ENCODE data around the gene ZC2HC1C.

The ZC2HC1C gene

GRCh38 chr14:75091251-75091650, 21.8 kb downstream of the ZC2HC1C start:
- no peaks in the 10 kb centered on the region for H3K4me1 ChIP-seq
- no peaks in the 10 kb centered on the region for H3K9me3 ChIP-seq
- no peak for DNase-seq
- H3K4me3 ChIP-seq: no peak overlapping the region
- peaks cover 66 to 100% (median 77%) of the 10 kb centered on the region in 3 donors for H3K36me3 ChIP-seq
- H3K27ac ChIP-seq: no peak overlapping the region
- intact Hi-C loops (cut with DNase I; ENCODE audit: low total_unique reads): no loop called here
- TF ChIP-seq, protein P1, sequence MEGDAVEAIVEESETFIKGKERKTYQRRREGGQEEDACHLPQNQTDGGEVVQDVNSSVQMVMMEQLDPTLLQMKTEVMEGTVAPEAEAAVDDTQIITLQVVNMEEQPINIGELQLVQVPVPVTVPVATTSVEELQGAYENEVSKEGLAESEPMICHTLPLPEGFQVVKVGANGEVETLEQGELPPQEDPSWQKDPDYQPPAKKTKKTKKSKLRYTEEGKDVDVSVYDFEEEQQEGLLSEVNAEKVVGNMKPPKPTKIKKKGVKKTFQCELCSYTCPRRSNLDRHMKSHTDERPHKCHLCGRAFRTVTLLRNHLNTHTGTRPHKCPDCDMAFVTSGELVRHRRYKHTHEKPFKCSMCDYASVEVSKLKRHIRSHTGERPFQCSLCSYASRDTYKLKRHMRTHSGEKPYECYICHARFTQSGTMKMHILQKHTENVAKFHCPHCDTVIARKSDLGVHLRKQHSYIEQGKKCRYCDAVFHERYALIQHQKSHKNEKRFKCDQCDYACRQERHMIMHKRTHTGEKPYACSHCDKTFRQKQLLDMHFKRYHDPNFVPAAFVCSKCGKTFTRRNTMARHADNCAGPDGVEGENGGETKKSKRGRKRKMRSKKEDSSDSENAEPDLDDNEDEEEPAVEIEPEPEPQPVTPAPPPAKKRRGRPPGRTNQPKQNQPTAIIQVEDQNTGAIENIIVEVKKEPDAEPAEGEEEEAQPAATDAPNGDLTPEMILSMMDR (IDR thresholded peaks at IDR 0.05): no peak
- H3K27me3 ChIP-seq: no peaks in the 10 kb centered on the region

- Histone ChIP-seq H3K4me1 (no peaks in the 10 kb centered on the region), H3K9me3 (no peaks in the 10 kb centered on the region), H3K4me3 (no peak overlapping the region), H3K36me3 (peaks cover 64 to 100% (median 77%) of the 10 kb centered on the region in 3 donors), H3K27me3 (no peaks in the 10 kb centered on the region), H3K27ac (no peak overlapping the region)
- TF ChIP-seq, protein P1 (IDR thresholded peaks at IDR 0.05): no peak
- DNase-seq: no peak
- intact Hi-C loops (cut with DNase I; ENCODE audit: low total_unique reads): no loop called here
Measured at GRCh38 chr14:75092698-75093097, 23.3 kb downstream of the ZC2HC1C start.

GRCh38 chr14:75094896-75095295, 25.5 kb downstream of the ZC2HC1C start:
- no peak for DNase-seq
- intact Hi-C loops (cut with DNase I; ENCODE audit: low total_unique reads): no loop called here
- Histone ChIP-seq H3K36me3 (peaks cover 73 to 100% (median 91%) of the 10 kb centered on the region in 3 donors), H3K9me3 (no peaks in the 10 kb centered on the region), H3K27me3 (no peaks in the 10 kb centered on the region), H3K4me3 (no peak overlapping the region), H3K27ac (no peak overlapping the region), H3K4me1 (no peaks in the 10 kb centered on the region)
- TF ChIP-seq, protein P1 (IDR thresholded peaks at IDR 0.05): no peak

DNA sequence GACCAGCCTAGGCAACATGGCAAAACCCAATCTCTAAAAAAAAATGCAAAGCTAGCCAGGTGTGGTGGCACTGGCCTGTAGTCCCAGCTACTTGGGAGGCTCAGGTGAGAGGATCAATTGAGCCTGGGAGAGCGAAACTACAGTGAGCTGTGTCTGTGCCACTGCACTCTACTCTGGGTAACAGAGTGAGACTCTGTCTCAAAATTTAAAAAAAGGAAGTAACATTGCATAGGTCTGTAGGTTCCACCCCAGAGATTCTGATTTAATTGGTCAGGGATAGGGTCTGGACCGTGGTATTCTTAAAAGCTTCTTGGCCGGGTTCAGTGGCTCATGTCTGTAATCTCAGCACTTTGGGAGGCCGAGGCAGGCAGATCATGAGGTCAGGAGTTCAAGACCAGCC, 26.2 kb downstream of the ZC2HC1C start:
- no peak for DNase-seq
- TF ChIP-seq, protein P1 (IDR thresholded peaks at IDR 0.05): no peak
- Histone ChIP-seq H3K4me3 (no peak overlapping the region), H3K36me3 (peaks cover 74 to 100% (median 94%) of the 10 kb centered on the region in 3 donors), H3K27me3 (no peaks in the 10 kb centered on the region), H3K4me1 (no peaks in the 10 kb centered on the region), H3K9me3 (no peaks in the 10 kb centered on the region), H3K27ac (no peak overlapping the region)
- intact Hi-C loops (cut with DNase I; ENCODE audit: low total_unique reads): no loop called here

DNA sequence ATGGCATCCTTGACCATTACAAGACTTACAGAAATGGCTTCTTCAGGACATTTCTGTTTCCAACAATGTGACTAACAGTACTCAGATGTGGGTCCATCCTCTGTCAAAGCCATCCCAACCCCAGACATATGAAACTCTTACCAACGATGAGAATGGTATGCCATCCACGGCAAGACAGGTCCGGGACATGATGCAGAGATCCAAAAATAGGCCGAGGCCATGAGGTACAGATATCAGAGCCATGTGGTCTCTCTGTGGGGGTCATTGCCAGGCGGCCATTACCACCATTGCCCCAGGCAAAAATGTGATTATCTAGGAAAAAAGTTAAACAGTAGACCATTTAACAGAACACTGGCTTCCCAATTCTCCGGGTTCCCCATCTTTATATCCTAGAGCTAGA, 27.5 kb downstream of the ZC2HC1C start:
- H3K9me3 ChIP-seq: no peaks in the 10 kb centered on the region
- peaks cover 78 to 100% (median 95%) of the 10 kb centered on the region in 3 donors for H3K36me3 ChIP-seq
- no peak for DNase-seq
- H3K27ac ChIP-seq: no peak overlapping the region
- no peaks in the 10 kb centered on the region for H3K27me3 ChIP-seq
- intact Hi-C loops (cut with DNase I; ENCODE audit: low total_unique reads): no loop called here
- no peaks in the 10 kb centered on the region for H3K4me1 ChIP-seq
- TF ChIP-seq, protein P1 (IDR thresholded peaks at IDR 0.05): no peak
- no peak overlapping the region for H3K4me3 ChIP-seq

GRCh38 chr14:75098212-75098611, 28.8 kb downstream of the ZC2HC1C start:
- no peak overlapping the region for H3K4me3 ChIP-seq
- no peaks in the 10 kb centered on the region for H3K9me3 ChIP-seq
- DNase-seq: no peak
- TF ChIP-seq, protein P1 (IDR thresholded peaks at IDR 0.05): no peak
- H3K36me3 ChIP-seq: peaks cover 71 to 100% (median 94%) of the 10 kb centered on the region in 3 donors
- H3K27ac ChIP-seq: no peak overlapping the region
- intact Hi-C loops (cut with DNase I; ENCODE audit: low total_unique reads): no loop called here
- no peaks in the 10 kb centered on the region for H3K4me1 ChIP-seq
- no peaks in the 10 kb centered on the region for H3K27me3 ChIP-seq

Data from tibial artery (tissue), 4 donors.